ENCODE data around the gene ELL.

GRCh38 chr19:18520848-18521691 lies 800 bp downstream of the ELL start:
- peak in 3 of 5 experiments; percentile 8 to 47 (median 25) for TF ChIP-seq CTCF (IDR thresholded peaks at IDR 0.05 in 4 of 5, conservative IDR thresholded peaks at IDR 0.05 in 1 of 5)
- TF ChIP-seq POLR2A (IDR thresholded peaks at IDR 0.05), result peak in 1 of 2 donors; percentile 5
